Smooth muscle cell (in vitro differentiated cells): ENCODE results near the gene GTF3C4. TPM values are rescaled to one million over a fixed set of nuclear protein-coding genes. Genes with fewer than 3 reads are reported as not detected.

Experiments
- DNase-seq: peaks from one replicate; lab custom pipeline; 2025; ENCODE audit not compliant: unreplicated experiment; lab: John Stamatoyannopoulos, UW
- H2AFZ ChIP-seq: fragments of 200-600 bp; sonication (generic); 2 replicates; pipeline ENCODE4 v1.6.0; 2016; ENCODE audit warnings: antibody characterized with exemption, low read depth, mild to moderate bottlenecking
- H3F3A ChIP-seq: fragments of 200-600 bp; sonication (generic); 2 replicates; pipeline ENCODE4 v1.6.0; 2017; ENCODE audit warnings: antibody characterized with exemption, low read depth
- H3K27ac ChIP-seq: fragments of 200-600 bp; sonication (generic); 2 replicates; pipeline ENCODE4 v1.5.1; 2016; ENCODE audit warnings: low read depth, mild to moderate bottlenecking
- H3K27me3 ChIP-seq: fragments of 200-600 bp; sonication (generic); 2 replicates; pipeline ENCODE4 v1.6.1; 2016; ENCODE audit warnings: low read depth, mild to moderate bottlenecking
- H3K36me3 ChIP-seq: fragments of 200-600 bp; sonication (generic); 2 replicates; pipeline ENCODE4 v1.5.1; 2016; ENCODE audit warnings: low read depth
- H3K4me1 ChIP-seq: fragments of 200-600 bp; sonication (generic); 2 replicates; pipeline ENCODE4 v1.5.1; 2016; ENCODE audit warnings: low read depth
- H3K4me2 ChIP-seq: fragments of 200-600 bp; sonication (generic); 2 replicates; pipeline ENCODE4 v1.6.0; 2016; ENCODE audit warnings: mild to moderate bottlenecking
- H3K4me3 ChIP-seq: fragments of 200-600 bp; sonication (generic); 2 replicates; pipeline ENCODE4 v1.5.1; 2016; ENCODE audit warnings: mild to moderate bottlenecking
- H3K79me2 ChIP-seq: fragments of 200-600 bp; sonication (generic); 2 replicates; pipeline ENCODE4 v1.6.0; 2016; ENCODE audit warnings: low read depth, mild to moderate bottlenecking
- H3K9ac ChIP-seq: fragments of 200-600 bp; sonication (generic); 2 replicates; pipeline ENCODE4 v1.6.0; 2016; ENCODE audit warnings: low read depth
- H3K9me3 ChIP-seq: fragments of 200-600 bp; sonication (generic); replicated peaks from 2 replicates; pipeline ENCODE4 v1.5.1; 2016; ENCODE audit warnings: low read depth
- H4K20me1 ChIP-seq: fragments of 200-600 bp; sonication (generic); 2 replicates; pipeline ENCODE4 v1.6.0; 2016; ENCODE audit warnings: low read depth
- WGBS: methylation state at CpG from one replicate; pipeline ENCODE4 v1.1.7; 2016; ENCODE audit warnings: low lambda C conversion rate; 5-methylcytosine and 5-hydroxymethylcytosine counted together
- polyA plus RNA-seq: library from polyadenylated mRNA; unstranded; fragments of >200 nt; fragmentation: Nextera tagmentation; extraction: Ambion mirVana; gene quantifications from 2 replicates; pipeline ENCODE4 v1.2.1, GENCODE V29; 2016
- total RNA-seq: library from RNA; depleted of rRNA; stranded (reverse); fragments of >200 nt; gene quantifications from 2 replicates; pipeline ENCODE4 v1.2.3, GENCODE V29; 2014
- TF ChIP-seq, protein P1 (sequence below): fragments of 200-600 bp; sonication (generic); IDR thresholded peaks from 2 replicates; pipeline ENCODE4 v1.5.1; 2017; ENCODE audit warnings: borderline replicate concordance, mild to moderate bottlenecking, antibody characterized with exemption; ENCODE audit not compliant: insufficient read depth, poor library complexity, severe bottlenecking

Gene GTF3C4
- total and polyA plus RNA-seq, 2 experiments from 2014 or later: 5.6 to 16.7 TPM

DNA sequence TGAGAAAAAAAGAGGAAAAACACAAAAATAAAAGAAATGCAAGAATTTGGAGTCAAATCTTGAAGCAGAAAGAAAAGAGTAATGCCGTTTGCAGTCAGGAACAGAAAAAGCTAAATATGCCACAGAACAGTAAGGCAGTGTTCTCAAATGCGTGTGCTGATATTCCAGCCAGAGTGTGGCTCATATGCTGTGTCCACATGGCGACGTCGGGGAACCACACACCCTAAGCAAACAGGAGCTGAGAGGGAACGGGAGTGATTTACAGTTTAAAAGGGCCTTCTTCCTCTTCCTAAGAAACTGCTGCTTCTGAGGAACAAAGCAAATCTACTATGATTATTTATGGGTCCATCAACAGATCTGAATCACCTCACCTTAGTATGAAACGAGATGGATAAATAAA, 43.2 kb upstream of the GTF3C4 start:
- no peak overlapping the region for H2AFZ ChIP-seq
- no peak overlapping the region for H3K27ac ChIP-seq
- 90% methylated on average over 7 of the region's 7 CpGs for WGBS
- no peaks in the 10 kb centered on the region for H3K79me2 ChIP-seq
- no peaks in the 10 kb centered on the region for H3K27me3 ChIP-seq
- H3K4me3 ChIP-seq: no peak overlapping the region
- no peak overlapping the region for H3K9ac ChIP-seq
- H3K36me3 ChIP-seq: peaks cover 5% of the 10 kb centered on the region
- no peaks in the 10 kb centered on the region for H3K4me1 ChIP-seq
- no peaks in the 10 kb centered on the region for H3K9me3 ChIP-seq
- peaks cover 5% of the 10 kb centered on the region for H4K20me1 ChIP-seq
- peaks cover under 1% of the 10 kb centered on the region for H3F3A ChIP-seq
- TF ChIP-seq, protein P1, sequence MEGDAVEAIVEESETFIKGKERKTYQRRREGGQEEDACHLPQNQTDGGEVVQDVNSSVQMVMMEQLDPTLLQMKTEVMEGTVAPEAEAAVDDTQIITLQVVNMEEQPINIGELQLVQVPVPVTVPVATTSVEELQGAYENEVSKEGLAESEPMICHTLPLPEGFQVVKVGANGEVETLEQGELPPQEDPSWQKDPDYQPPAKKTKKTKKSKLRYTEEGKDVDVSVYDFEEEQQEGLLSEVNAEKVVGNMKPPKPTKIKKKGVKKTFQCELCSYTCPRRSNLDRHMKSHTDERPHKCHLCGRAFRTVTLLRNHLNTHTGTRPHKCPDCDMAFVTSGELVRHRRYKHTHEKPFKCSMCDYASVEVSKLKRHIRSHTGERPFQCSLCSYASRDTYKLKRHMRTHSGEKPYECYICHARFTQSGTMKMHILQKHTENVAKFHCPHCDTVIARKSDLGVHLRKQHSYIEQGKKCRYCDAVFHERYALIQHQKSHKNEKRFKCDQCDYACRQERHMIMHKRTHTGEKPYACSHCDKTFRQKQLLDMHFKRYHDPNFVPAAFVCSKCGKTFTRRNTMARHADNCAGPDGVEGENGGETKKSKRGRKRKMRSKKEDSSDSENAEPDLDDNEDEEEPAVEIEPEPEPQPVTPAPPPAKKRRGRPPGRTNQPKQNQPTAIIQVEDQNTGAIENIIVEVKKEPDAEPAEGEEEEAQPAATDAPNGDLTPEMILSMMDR: no peak
- no peak for DNase-seq
- H3K4me2 ChIP-seq: no peak overlapping the region

DNA sequence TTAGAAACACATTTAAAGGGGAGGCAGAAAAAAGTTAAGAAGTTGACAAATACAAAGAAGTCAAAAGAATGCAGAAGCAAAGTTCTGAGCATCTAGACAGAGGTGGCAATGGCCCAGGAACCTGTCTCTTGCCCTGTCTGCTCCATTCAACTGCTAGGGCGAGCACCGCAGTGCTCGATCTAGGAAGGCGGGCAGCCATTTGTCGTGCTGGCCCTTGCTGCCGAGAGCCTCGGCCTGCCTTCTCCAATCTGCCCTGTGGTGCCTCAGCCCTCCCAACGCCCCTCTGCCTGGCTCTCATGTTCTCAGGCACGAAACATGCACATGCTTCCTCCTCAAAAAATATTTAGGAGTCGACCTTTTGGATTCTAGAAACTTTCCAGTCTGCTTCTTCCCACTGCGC, 42.7 kb upstream of the GTF3C4 start:
- H3K27me3 ChIP-seq: no peaks in the 10 kb centered on the region
- no peaks in the 10 kb centered on the region for H3F3A ChIP-seq
- WGBS: 97% methylated on average over 11 of the region's 11 CpGs
- TF ChIP-seq, protein P1: no peak
- H3K4me1 ChIP-seq: no peaks in the 10 kb centered on the region
- peaks cover under 1% of the 10 kb centered on the region for H4K20me1 ChIP-seq
- no peak overlapping the region for H3K9ac ChIP-seq
- no peak overlapping the region for H3K27ac ChIP-seq
- H3K79me2 ChIP-seq: no peaks in the 10 kb centered on the region
- peaks cover 5% of the 10 kb centered on the region for H3K36me3 ChIP-seq
- H3K9me3 ChIP-seq: no peaks in the 10 kb centered on the region
- no peak overlapping the region for H3K4me2 ChIP-seq
- H3K4me3 ChIP-seq: no peak overlapping the region
- H2AFZ ChIP-seq: no peak overlapping the region
- no peak for DNase-seq

DNA sequence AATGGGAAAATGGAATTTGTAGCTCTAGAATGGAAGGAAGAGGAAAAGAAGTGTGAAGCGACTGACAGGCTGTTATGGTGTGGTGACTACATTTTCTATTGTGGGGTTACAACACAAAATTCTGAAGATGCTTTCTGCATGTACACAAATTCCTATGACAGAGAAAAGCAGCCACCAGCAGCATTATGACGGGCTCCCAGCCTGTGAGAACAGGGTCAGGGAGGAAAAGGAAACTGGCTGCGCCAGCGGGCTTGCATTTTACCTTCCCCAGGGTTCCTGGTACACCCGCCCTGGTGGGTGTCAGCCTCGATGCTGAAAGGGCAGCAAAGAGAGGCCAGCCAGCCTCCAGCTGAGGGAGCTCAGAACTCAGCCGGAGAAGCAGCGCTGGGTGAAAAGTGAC, 41.5 kb upstream of the GTF3C4 start:
- Histone ChIP-seq H3K27me3 (no peaks in the 10 kb centered on the region), H3K4me1 (no peaks in the 10 kb centered on the region), H3K79me2 (no peaks in the 10 kb centered on the region), H3F3A (no peaks in the 10 kb centered on the region), H3K4me2 (no peak overlapping the region), H3K4me3 (no peak overlapping the region), H3K9ac (no peak overlapping the region), H3K27ac (no peak overlapping the region), H4K20me1 (no peaks in the 10 kb centered on the region), H2AFZ (no peak overlapping the region), H3K36me3 (peaks cover 5% of the 10 kb centered on the region), H3K9me3 (no peaks in the 10 kb centered on the region)
- 92% methylated on average over 8 of the region's 8 CpGs for WGBS
- DNase-seq: no peak
- TF ChIP-seq, protein P1: no peak

DNA sequence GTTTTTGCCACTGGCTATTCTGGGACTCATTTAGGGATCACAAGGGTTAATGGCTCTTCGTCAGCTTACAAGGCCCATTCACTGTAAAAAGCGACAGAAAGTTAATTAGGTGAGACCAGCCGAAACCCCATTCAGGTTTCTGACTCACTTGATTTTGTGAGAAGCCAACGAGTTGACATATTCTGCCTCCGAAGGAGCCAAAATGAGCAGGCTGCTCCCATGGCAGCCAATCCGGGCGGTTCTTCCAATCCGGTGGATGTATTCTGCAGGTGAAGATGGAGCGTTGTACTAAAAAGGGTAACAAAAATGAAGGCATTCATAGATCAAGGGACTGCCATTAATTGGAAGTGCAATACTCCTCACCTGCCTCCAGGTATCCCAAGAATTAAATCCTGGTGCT, 40.1 kb upstream of the GTF3C4 start:
- Histone ChIP-seq H4K20me1 (no peaks in the 10 kb centered on the region), H3K9me3 (no peaks in the 10 kb centered on the region), H3K4me2 (no peak overlapping the region), H3K27me3 (no peaks in the 10 kb centered on the region), H3K27ac (peak overlapping the region; percentile 72), H3K79me2 (no peaks in the 10 kb centered on the region), H3K9ac (no peak overlapping the region), H3K36me3 (no peaks in the 10 kb centered on the region), H2AFZ (no peak overlapping the region), H3K4me1 (no peaks in the 10 kb centered on the region), H3K4me3 (no peak overlapping the region), H3F3A (no peaks in the 10 kb centered on the region)
- DNase-seq: no peak
- TF ChIP-seq, protein P1: no peak
- WGBS: 93% methylated on average over 9 of the region's 9 CpGs
